Fibroblast of pulmonary artery (primary cell): ENCODE measurements around the gene DUSP22.
"Not testable (repeated sequence)": the region's sequence is repeated elsewhere in the genome, so short reads cannot be mapped to it uniquely, and the experiment has no call there.

ENCODE experiments used
- DNase-seq: peaks from one replicate; pipeline ENCODE4 v3.0.0-alpha.2; 2010; ENCODE audit warnings: low read depth
- H3K4me3 ChIP-seq: replicated peaks from 2 replicates; pipeline ENCODE4 v1.5.1; 2011; ENCODE audit warnings: low read depth, mild to moderate bottlenecking, control low read depth, low read length, moderate library complexity
- CTCF ChIP-seq: IDR thresholded peaks from 2 replicates; pipeline ENCODE4 v1.5.1; 2011; ENCODE audit warnings: mild to moderate bottlenecking, control low read depth, low read length, inconsistent platforms; ENCODE audit errors: missing control alignments

DUSP22 gene

GRCh38 chr6:367891-368630 lies 75.8 kb downstream of the DUSP22 start:
- DNase-seq: no peak
- TF ChIP-seq CTCF: no peak

DNA sequence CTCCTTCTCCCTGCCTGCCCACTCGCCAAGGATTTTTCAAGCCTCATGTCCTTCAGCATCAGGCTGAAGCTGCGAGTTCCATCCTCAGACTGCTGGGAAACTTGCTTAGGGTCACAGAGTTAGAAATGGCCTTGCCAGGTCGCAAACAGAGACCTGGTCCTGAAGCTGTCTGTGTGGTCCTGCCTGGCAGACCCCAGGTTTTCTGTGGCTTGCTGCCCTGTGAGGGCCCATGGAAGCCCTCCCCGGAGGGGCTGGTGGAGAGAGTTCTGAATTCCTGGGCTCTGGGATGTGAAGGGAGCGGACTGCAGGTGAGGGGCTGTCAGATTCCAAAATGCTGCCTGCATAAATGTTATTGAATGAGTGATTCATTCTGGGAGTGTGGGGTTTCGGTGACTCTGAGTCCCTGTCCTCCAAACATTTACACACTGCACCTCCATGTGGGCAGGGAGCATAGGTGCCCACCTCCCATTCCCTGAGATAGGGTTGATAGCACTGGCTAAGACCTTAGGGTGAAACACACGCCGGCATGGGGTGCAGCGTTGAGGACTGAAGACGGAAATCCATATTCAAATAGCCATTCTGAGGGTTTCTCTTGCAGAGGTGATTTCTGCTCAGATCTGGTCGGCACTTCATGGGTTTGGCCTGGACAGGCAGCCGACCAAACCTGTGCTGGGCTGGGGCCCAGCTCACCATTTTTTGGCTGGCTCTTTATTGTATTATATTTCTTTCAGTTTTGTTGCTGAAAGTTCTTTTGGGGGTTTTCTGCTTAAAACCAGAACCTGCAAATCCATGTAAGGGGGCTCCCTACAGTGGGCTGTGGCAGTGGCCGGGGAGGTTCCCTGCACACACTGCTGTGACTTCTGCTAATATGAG lies 77.5 kb downstream of the DUSP22 start:
- no peak for TF ChIP-seq CTCF
- DNase-seq: no peak
- H3K4me3 ChIP-seq: no peak overlapping the region

More at GRCh38 chr6:367891-368630, 75.8 kb downstream of the DUSP22 start:
- no peak overlapping the region for H3K4me3 ChIP-seq

DNA sequence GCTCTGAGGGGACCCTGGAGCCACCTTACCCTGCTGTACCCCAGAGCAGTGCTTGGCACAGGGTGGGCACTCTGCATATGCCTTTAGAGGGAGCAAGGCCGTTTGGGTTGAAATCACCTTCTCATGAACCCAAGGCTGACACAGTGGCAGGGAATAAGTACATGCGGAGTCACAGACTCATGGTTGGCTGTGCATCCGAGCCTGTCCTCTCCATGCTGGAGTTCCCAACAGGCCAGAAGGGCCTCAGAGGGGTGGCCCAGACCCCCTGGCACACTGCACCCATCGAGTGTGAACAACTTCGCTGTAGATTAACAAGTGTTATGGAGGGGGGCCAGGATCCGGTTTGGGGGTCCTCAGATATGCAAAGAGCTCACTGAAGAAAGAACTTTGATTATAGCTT lies 78.3 kb downstream of the DUSP22 start:
- DNase-seq: no peak
- H3K4me3 ChIP-seq: no peak overlapping the region
- TF ChIP-seq CTCF: no peak

DNA sequence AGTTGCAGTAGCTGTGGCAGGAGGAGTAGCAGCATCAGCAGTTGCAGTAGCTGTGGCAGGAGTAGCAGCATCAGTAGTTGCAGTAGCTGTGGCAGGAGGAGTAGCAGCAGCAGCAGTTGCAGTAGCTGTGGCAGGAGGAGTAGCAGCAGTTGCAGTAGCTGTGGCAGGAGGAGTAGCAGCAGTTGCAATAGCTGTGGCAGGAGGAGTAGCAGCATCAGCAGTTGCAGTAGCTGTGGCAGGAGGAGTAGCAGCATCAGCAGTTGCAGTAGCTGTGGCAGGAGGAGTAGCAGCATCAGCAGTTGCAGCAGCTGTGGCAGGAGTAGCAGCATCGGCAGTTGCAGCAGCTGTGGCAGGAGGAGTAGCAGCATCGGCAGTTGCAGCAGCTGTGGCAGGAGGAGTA lies 79.6 kb downstream of the DUSP22 start:
- H3K4me3 ChIP-seq, DNase-seq: not testable (repeated sequence)

- no peak for TF ChIP-seq CTCF
- H3K4me3 ChIP-seq: no peak overlapping the region
- DNase-seq: no peak
Measured at GRCh38 chr6:372336-372911, 80.1 kb downstream of the DUSP22 start.

DNA sequence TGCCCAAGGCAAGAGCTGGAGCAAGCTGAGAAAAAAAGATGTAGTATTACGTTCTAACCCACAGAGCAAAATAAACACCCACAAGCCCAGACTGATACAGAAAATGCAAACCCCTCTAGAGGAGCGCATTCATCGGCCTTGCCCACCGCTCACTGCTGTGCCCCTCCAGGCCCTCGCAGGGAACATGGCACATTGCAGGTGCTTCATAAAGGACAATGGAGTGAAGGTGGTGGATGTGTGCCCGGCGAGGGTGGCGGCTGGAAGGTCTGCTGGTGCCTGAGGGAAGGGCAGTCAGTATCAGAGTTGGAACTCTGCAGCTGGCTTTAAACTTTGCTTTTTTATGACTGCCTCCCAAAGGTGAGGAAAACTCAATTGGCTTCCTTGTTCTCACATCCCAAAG lies 80.7 kb downstream of the DUSP22 start:
- TF ChIP-seq CTCF: no peak
- DNase-seq: no peak
- H3K4me3 ChIP-seq: no peak overlapping the region
